Psoas muscle (tissue), 8 donors: ENCODE data around the gene RAB7B. TPM values are rescaled to one million over a fixed set of nuclear protein-coding genes. Genes with fewer than 3 reads are reported as not detected.

ENCODE experiments used
- ATAC-seq, 4 donors: fragments of 200-7000 bp; cut with Tn5 transposase; one replicate each; pipeline ENCODE4 v1.9.1; 2020; ENCODE audit warnings: moderate library complexity in 3 of 4, mild to moderate bottlenecking in 2 of 4
- DNase-seq, 2 donors: peaks; one replicate each; pipeline ENCODE4 v3.0.0-alpha.2; 2020
- H3K27ac ChIP-seq: fragments of 200-600 bp; one replicate; pipeline ENCODE4 v1.8.0; 2022
- H3K27me3 ChIP-seq, 3 donors: fragments of 200-600 bp in 1 of 3; one replicate each; pipeline versions ENCODE4 v1.6.1 to v1.8.0; 2013 to 2022; ENCODE audit warnings: low read length in 2 of 3, mild to moderate bottlenecking in 2 of 3, moderate library complexity in 1 of 3; ENCODE audit not compliant: insufficient read depth in 3 of 3
- H3K36me3 ChIP-seq, 2 donors: fragments of 200-600 bp in 1 of 2; one replicate each; pipeline versions ENCODE4 v1.6.1 to v1.8.0; 2013 to 2022; ENCODE audit warnings: low read depth in 1 of 2, mild to moderate bottlenecking in 1 of 2, moderate library complexity in 1 of 2; ENCODE audit not compliant: insufficient read depth in 1 of 2
- H3K4me1 ChIP-seq: fragments of 200-600 bp; one replicate; pipeline ENCODE4 v1.8.0; 2022
- H3K4me3 ChIP-seq: fragments of 200-600 bp; one replicate; pipeline ENCODE4 v1.8.0; 2022; ENCODE audit warnings: mild to moderate bottlenecking
- H3K9me3 ChIP-seq: fragments of 200-600 bp; one replicate; pipeline ENCODE4 v1.8.0; 2022
- WGBS, 3 donors: extraction: QIAGEN DNeasy Blood & Tissue Kit; methylation state at CpG; one replicate each; pipeline versions ENCODE4 v1.1.6 to v1.1.7; 2013; 5-methylcytosine and 5-hydroxymethylcytosine counted together
- intact Hi-C, 2 donors: fragments of 100-400 bp; cut with DNase I; formaldehyde crosslinking; loops; one replicate each; pipeline versions ENCODE4 v1.11.0 to v1.14.2; 2022
- polyA plus RNA-seq, 3 donors: library from polyadenylated mRNA; stranded (reverse); fragments of 200-250 nt; gene quantifications; one replicate each; pipeline ENCODE4 v1.2.3, GENCODE V29; 2013
- total RNA-seq, 4 donors: library from RNA; stranded (reverse); fragmentation: NEBNext Ultra II Directional in 2 of 4; extraction: Animal tissue kit (Norgen Biotek cat#: 25700) in 2 of 4; gene quantifications; one replicate each; pipeline versions ENCODE4 v1.2.1 to v1.2.4, GENCODE V29; 2021 to 2023
- TF ChIP-seq, protein P1 (sequence below): fragments of 200-600 bp; IDR thresholded peaks from one replicate; pipeline ENCODE4 v1.8.0; 2022; ENCODE audit warnings: antibody characterized with exemption
- donor health status: healthy with polysubstance abuse.
- donor health status: DM: no; HTN: no; CAD: no; lungs with moderate emphysema.
- donor health status: Bipolar disorder and iron deficiency.
- donor health status: healthy.
- donor health status: DM: yes; HTN: yes; CAD: no.
- donor health status: DM: no; HTN: no; CAD: no.
- donor health status: DM: no; HTN: no; CAD: no.
- donor health status: DM: yes; HTN: yes; CAD: no.

Gene RAB7B
- total and polyA plus RNA-seq, 7 donors: 0.17 to 1.2 (median 0.34) TPM

DNA sequence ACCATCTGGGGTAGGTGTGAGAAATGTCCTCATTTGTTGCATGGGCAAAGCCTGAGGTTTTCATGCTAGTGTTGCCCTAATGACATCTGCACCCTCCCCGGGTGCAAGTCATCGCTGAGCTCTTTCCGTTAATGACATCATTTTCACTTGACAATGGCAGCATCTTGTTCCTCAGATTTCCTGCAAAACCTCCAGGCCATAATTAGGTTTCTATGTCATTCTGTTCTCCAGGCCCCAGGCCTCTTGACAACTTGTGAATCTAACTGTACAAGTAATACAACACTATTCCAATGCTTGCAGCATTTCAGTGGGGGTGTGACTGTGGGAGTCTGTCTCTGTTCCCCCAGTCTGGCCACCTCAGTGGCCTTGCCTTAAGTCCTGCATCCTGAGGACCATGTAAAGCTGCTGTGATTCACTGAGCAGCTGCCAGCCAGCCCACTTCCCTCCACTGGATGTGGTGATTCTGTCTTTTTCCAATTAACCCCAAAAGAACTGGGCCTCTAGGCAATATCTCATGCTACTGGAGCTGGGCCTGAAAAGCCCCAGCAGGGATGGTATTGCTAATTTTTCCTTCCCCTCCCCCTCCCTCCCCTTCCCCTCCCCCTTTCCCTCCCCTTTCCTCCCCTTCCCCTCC lies 22.8 kb downstream of the RAB7B start:
- Histone ChIP-seq H3K4me3 (no peak overlapping the region), H3K27ac (no peak overlapping the region), H3K27me3 (no peaks in the 10 kb centered on the region), H3K36me3 (peaks cover 0 to 4% of the 10 kb centered on the region in 2 donors), H3K9me3 (no peaks in the 10 kb centered on the region), H3K4me1 (peaks cover 12% of the 10 kb centered on the region)
- WGBS, 3 donors: 54 to 58% (median 58%) methylated on average over 3 of the region's 3 CpGs
- TF ChIP-seq, protein P1, sequence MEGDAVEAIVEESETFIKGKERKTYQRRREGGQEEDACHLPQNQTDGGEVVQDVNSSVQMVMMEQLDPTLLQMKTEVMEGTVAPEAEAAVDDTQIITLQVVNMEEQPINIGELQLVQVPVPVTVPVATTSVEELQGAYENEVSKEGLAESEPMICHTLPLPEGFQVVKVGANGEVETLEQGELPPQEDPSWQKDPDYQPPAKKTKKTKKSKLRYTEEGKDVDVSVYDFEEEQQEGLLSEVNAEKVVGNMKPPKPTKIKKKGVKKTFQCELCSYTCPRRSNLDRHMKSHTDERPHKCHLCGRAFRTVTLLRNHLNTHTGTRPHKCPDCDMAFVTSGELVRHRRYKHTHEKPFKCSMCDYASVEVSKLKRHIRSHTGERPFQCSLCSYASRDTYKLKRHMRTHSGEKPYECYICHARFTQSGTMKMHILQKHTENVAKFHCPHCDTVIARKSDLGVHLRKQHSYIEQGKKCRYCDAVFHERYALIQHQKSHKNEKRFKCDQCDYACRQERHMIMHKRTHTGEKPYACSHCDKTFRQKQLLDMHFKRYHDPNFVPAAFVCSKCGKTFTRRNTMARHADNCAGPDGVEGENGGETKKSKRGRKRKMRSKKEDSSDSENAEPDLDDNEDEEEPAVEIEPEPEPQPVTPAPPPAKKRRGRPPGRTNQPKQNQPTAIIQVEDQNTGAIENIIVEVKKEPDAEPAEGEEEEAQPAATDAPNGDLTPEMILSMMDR: no peak
- intact Hi-C loops: no loop called here
- no peak for DNase-seq
- ATAC-seq: no peak

DNA sequence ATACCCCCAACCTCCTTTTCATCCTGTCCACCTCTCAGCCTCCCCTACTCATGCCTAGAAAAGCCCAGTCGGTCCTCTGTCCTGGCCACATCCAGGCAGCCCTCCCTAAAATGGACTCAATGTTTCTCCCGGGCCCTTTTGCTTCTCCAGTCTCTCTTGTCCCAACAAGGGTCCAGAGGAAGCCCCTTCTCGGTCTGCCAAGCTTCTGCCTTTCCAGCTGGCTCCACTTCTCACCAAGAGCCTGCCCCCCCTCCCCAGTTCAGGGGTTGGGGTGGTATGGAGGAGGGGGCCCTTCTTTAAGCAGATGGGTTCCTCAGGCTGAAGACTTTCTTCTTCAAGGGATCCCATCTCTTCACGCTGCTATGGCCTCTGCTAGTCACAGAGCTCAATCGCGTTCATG lies 23.9 kb downstream of the RAB7B start:
- intact Hi-C loops: loop anchor here in 1 of 2 donors (5.0 to 10.0 kb wide), 3 partner anchors 172 to 384 kb away; no protein-coding TSS in a partner anchor

DNA sequence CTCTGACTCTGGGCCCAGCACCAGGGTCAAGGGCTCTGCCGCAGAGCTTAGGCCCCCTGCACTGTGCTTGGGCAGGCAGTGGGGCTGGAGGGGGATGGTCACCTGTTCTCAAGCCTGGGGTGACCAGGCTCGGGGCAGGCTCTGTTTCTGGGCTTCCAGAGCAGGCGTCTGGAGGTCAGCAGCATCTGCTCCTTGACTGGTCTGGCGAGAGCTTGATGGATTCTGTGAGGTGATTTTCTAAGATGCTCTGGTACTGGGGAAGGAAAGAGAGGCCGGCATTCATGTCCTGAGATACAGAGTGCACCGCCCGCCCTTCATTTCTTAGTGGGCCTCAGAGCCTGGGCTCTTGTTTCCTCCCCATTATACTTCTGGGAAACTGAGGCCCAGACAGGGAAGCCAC lies 24.5 kb downstream of the RAB7B start:
- Histone ChIP-seq H3K9me3 (no peaks in the 10 kb centered on the region), H3K27me3 (no peaks in the 10 kb centered on the region), H3K36me3 (peaks cover 0 to 4% of the 10 kb centered on the region in 2 donors), H3K27ac (no peak overlapping the region), H3K4me3 (no peak overlapping the region), H3K4me1 (peaks cover 12% of the 10 kb centered on the region)
- DNase-seq: no peak
- TF ChIP-seq, protein P1: no peak
- intact Hi-C loops: loop anchor here in 1 of 2 donors (5.0 to 10.0 kb wide), 3 partner anchors 171 to 384 kb away; no protein-coding TSS in a partner anchor
- WGBS, 3 donors: 87 to 91% (median 89%) methylated on average over 7 of the region's 7 CpGs
- ATAC-seq: no peak

More for the DNA sequence above, 23.9 kb downstream of the RAB7B start:
- no peak for ATAC-seq
- peaks cover 12% of the 10 kb centered on the region for H3K4me1 ChIP-seq
- WGBS, 3 donors: 81 to 87% (median 82%) methylated on average over 6 of the region's 6 CpGs
- no peak overlapping the region for H3K4me3 ChIP-seq
- TF ChIP-seq, protein P1: no peak
- no peaks in the 10 kb centered on the region for H3K9me3 ChIP-seq
- H3K36me3 ChIP-seq: peaks cover 0 to 4% of the 10 kb centered on the region in 2 donors
- no peaks in the 10 kb centered on the region for H3K27me3 ChIP-seq
- no peak for DNase-seq
- no peak overlapping the region for H3K27ac ChIP-seq

DNA sequence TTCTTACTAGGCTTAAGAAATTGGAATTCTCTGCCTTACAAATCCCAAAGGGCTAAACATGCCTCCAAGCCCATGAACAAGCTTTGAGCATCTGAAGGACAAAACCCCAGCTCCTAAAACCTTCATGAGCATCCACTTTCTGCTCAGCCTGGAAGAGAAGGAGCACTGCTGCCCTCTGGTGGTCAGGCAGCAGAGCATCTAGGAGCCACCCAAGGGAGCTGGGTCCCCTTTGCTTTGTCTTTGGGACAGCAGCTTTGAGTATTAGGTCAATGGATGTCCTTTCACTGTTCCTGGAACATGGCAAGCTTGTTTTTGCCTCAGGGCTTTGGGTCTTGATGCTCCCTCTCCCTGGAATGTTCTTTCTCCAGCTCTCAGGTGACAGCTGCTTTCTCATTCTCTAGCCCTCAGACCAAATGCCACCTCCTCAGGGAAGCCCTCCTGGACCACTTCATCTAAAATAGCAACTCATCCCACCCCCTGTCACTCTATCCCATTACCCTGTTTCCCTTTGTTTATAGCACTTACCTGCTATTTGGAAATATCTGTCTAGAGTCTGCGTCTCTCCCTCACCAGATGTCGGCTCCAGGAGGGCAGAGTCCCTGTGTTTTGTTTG lies 25.7 kb downstream of the RAB7B start:
- 72 to 98% (median 95%) methylated on average over 2 of the region's 2 CpGs for WGBS, 3 donors
- intact Hi-C loops: loop anchor here (1.0 to 10.0 kb wide), 6 partner anchors 58 to 383 kb away; no protein-coding TSS in a partner anchor
- H3K27ac ChIP-seq: peak overlapping the region; percentile 58

More for the DNA sequence above, 25.7 kb downstream of the RAB7B start:
- Histone ChIP-seq H3K4me3 (no peak overlapping the region), H3K27me3 (no peaks in the 10 kb centered on the region), H3K36me3 (peaks cover 0 to 4% of the 10 kb centered on the region in 2 donors), H3K9me3 (no peaks in the 10 kb centered on the region), H3K4me1 (peaks cover 12% of the 10 kb centered on the region)
- DNase-seq (peak; percentile 65 to 88), ATAC-seq (peak; percentile 81 to 93 (median 84))
- TF ChIP-seq, protein P1: peak; percentile 99
